ENCODE results near the gene PPP2R1A.
"Not testable (repeated sequence)": the region's sequence is repeated elsewhere in the genome, so short reads cannot be mapped to it uniquely, and the experiment has no call there.

PPP2R1A gene

DNA sequence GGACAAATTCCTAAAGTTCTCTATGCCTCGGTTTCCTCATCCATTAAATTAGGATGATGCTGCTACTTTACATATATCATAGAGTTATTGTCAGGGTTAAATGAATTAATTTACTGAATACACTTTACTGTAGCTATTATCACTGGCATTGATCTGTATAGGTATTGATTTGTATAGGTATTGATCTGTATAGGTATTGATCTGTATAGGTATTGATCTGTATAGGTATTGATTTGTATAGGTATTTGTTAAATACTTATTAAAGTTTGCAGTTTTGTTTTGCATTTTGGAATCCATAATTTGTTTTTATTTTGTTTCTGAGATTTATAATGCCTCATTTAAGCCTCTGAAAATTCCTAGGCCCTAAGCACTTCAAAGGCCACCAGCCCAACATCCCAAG, 2.4 kb upstream of the PPP2R1A start:
- Histone ChIP-seq H3K4me1 (ENCODE audit: control insufficient read depth, insufficient read depth, low read length) (peaks cover 19% of the 10 kb centered on the region), H3K36me3 (ENCODE audit: insufficient read depth, low read length) (peaks cover under 1% of the 10 kb centered on the region)

GRCh38 chr19:52188822-52189734, 774 bp upstream of the PPP2R1A start:
- Histone ChIP-seq H3K4me2 (ENCODE audit: low read length) (peak overlapping the region; percentile 93), H3K9ac (ENCODE audit: low read depth, low read length) (peak overlapping the region; percentile 88), H3K36me3 (ENCODE audit: insufficient read depth, low read length) (peaks cover 11% of the 10 kb centered on the region), H3K9me3 (replicated peaks; ENCODE audit: low read length) (no peaks in the 10 kb centered on the region), H3K4me3 (ENCODE audit: low read length) (peak overlapping the region; percentile 68), H3K4me1 (ENCODE audit: control insufficient read depth, insufficient read depth, low read length) (peaks cover 19% of the 10 kb centered on the region), H3K27me3 (ENCODE audit: control insufficient read depth, insufficient read depth, low read length) (no peaks in the 10 kb centered on the region)

More for the DNA sequence above, 2.4 kb upstream of the PPP2R1A start:
- H3K4me3 ChIP-seq (ENCODE audit: low read length) = no peak overlapping the region
- H3K4me2 ChIP-seq (ENCODE audit: low read length) = no peak overlapping the region
- no peaks in the 10 kb centered on the region for H3K27me3 ChIP-seq (ENCODE audit: control insufficient read depth, insufficient read depth, low read length)
- no peak overlapping the region for H3K9ac ChIP-seq (ENCODE audit: low read depth, low read length)
- H3K9me3 ChIP-seq (replicated peaks; ENCODE audit: low read length) = no peaks in the 10 kb centered on the region

DNA sequence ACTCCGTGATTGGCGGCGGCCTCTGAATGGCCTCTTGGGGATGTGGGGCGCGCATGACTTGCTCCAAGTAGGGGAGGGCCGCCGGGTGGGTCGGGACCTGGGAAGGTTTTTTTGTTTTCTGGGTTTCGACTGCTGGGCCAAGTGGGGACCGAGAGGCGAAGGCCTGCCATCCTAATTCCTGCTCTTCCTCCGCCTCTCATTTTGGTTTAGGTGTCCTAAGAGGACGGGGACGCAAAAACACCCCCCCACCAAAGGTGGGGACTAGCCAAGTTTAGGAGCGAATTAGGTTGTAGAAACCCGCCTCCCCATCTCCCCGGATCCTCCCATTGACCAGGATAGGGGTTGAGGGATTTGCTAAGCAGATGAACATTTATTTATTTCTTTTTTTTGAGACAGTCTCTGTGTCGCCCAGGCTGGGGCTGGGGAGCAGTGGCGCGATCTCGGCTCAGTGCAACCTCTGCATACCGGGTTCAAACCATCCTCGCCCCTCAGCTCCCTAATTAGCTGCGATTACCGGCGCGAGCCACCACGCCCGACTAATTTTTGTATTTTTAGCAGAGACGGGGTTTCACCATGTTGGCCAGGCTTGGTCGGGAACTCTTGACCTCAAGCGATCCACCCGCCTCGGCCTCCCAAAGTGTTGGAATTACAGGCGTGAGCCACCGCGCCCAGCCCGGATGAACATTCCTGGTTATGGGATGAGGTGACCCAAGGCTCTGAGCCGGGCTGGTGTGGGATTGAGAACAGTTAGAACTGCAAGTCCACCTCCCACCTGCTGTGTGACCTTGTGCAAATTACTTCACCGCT, 838 bp downstream of the PPP2R1A start:
- Histone ChIP-seq H3K9ac (ENCODE audit: low read depth, low read length) (peak overlapping the region; percentile 98), H3K27me3 (ENCODE audit: control insufficient read depth, insufficient read depth, low read length) (no peaks in the 10 kb centered on the region), H3K4me2 (ENCODE audit: low read length) (peak overlapping the region; percentile 92), H3K36me3 (ENCODE audit: insufficient read depth, low read length) (peaks cover 25% of the 10 kb centered on the region), H3K4me3 (ENCODE audit: low read length) (peak overlapping the region; percentile 89), H3K9me3 (replicated peaks; ENCODE audit: low read length) (no peaks in the 10 kb centered on the region), H3K4me1 (ENCODE audit: control insufficient read depth, insufficient read depth, low read length) (peaks cover 19% of the 10 kb centered on the region)

- Histone ChIP-seq H3K4me3 (ENCODE audit: low read length) (peak overlapping the region; percentile 89), H3K9me3 (replicated peaks; ENCODE audit: low read length) (no peaks in the 10 kb centered on the region), H3K36me3 (ENCODE audit: insufficient read depth, low read length) (peaks cover 31% of the 10 kb centered on the region), H3K27me3 (ENCODE audit: control insufficient read depth, insufficient read depth, low read length) (no peaks in the 10 kb centered on the region), H3K9ac (ENCODE audit: low read depth, low read length) (peak overlapping the region; percentile 98), H3K4me2 (ENCODE audit: low read length) (peak overlapping the region; percentile 92), H3K4me1 (ENCODE audit: control insufficient read depth, insufficient read depth, low read length) (peaks cover 19% of the 10 kb centered on the region)
Measured at GRCh38 chr19:52191389-52191788, 1.5 kb downstream of the PPP2R1A start.

GRCh38 chr19:52191951-52192350, 2.1 kb downstream of the PPP2R1A start:
- Histone ChIP-seq H3K4me3 (ENCODE audit: low read length) (peak overlapping the region; percentile 89), H3K4me1 (ENCODE audit: control insufficient read depth, insufficient read depth, low read length) (peaks cover 19% of the 10 kb centered on the region), H3K27me3 (ENCODE audit: control insufficient read depth, insufficient read depth, low read length) (no peaks in the 10 kb centered on the region), H3K4me2 (ENCODE audit: low read length) (peak overlapping the region; percentile 92), H3K9me3 (replicated peaks; ENCODE audit: low read length) (no peaks in the 10 kb centered on the region), H3K9ac (ENCODE audit: low read depth, low read length) (peak overlapping the region; percentile 98), H3K36me3 (ENCODE audit: insufficient read depth, low read length) (peaks cover 37% of the 10 kb centered on the region)

DNA sequence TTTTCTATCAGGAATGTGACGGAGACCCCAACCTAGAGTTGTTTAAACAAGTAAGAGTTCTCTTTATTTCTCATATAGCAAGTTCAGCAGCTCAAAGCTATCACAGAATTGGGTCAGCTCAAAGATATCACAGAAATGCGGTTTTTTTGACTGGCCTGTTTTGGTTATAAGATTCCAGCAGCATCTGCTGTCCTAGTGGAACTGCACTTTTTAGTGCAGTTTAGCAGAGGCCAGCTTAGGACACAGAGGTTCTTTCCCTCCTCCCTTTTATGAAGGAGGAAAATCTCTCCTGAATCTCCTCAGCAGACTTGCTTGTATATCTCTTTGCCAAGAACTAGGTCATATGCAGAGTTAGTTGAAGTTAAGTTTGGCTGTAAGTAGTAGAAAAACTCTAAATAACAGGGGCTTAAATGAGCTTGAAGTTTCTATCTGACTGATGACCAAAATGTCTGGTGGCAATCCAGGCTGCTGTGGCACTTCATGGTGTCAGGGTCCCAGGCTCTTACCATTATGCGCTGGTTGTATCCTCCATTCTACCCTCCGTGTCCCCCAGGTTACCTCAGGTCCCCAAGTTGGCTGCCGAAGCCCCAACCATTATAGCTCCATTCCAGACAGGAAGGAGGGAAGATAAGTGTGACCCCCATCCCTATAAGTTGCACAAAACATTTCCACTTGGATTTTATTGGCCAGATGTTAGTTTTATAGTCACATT, 6.6 kb downstream of the PPP2R1A start:
- Histone ChIP-seq H3K9ac (ENCODE audit: low read depth, low read length) (no peak overlapping the region), H3K36me3 (ENCODE audit: insufficient read depth, low read length) (peaks cover 62% of the 10 kb centered on the region), H3K4me2 (ENCODE audit: low read length) (no peak overlapping the region), H3K9me3 (replicated peaks; ENCODE audit: low read length) (no peaks in the 10 kb centered on the region), H3K4me3 (ENCODE audit: low read length) (no peak overlapping the region), H3K4me1 (ENCODE audit: control insufficient read depth, insufficient read depth, low read length) (peaks cover 26% of the 10 kb centered on the region), H3K27me3 (ENCODE audit: control insufficient read depth, insufficient read depth, low read length) (no peaks in the 10 kb centered on the region)

DNA sequence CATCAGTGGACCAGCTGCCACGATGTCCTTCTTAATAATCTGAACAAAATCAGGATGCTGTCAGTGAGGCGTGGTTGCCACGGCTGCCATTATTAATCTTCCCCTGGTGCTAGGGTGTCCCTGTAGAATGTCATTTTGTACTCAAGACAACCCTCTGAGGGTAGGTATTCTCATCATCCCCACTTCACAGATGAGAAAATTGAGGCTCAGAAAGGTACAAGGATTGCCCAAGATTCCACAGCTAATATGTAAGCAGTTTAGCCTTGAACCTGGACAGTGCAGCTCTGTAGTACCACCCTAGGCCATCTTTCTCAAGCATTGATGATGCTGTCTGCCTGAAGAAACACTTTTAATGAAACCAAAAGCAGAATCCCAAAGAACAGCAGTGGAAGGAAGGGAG, 8.1 kb downstream of the PPP2R1A start:
- H3K4me1 ChIP-seq (ENCODE audit: control insufficient read depth, insufficient read depth, low read length) = peaks cover 18% of the 10 kb centered on the region
- H3K36me3 ChIP-seq (ENCODE audit: insufficient read depth, low read length) = peaks cover 72% of the 10 kb centered on the region
- H3K9ac ChIP-seq (ENCODE audit: low read depth, low read length) = no peak overlapping the region
- no peak overlapping the region for H3K4me2 ChIP-seq (ENCODE audit: low read length)
- no peaks in the 10 kb centered on the region for H3K27me3 ChIP-seq (ENCODE audit: control insufficient read depth, insufficient read depth, low read length)
- no peaks in the 10 kb centered on the region for H3K9me3 ChIP-seq (replicated peaks; ENCODE audit: low read length)
- no peak overlapping the region for H3K4me3 ChIP-seq (ENCODE audit: low read length)

GRCh38 chr19:52198678-52199077, 8.8 kb downstream of the PPP2R1A start:
- no peak overlapping the region for H3K4me2 ChIP-seq (ENCODE audit: low read length)
- no peaks in the 10 kb centered on the region for H3K9me3 ChIP-seq (replicated peaks; ENCODE audit: low read length)
- no peaks in the 10 kb centered on the region for H3K27me3 ChIP-seq (ENCODE audit: control insufficient read depth, insufficient read depth, low read length)
- peaks cover 74% of the 10 kb centered on the region for H3K36me3 ChIP-seq (ENCODE audit: insufficient read depth, low read length)
- no peak overlapping the region for H3K9ac ChIP-seq (ENCODE audit: low read depth, low read length)
- H3K4me1 ChIP-seq (ENCODE audit: control insufficient read depth, insufficient read depth, low read length) = peaks cover 18% of the 10 kb centered on the region
- no peak overlapping the region for H3K4me3 ChIP-seq (ENCODE audit: low read length)

GRCh38 chr19:52200044-52200443, 10.2 kb downstream of the PPP2R1A start:
- Histone ChIP-seq H3K36me3 (ENCODE audit: insufficient read depth, low read length) (peaks cover 80% of the 10 kb centered on the region), H3K9ac (ENCODE audit: low read depth, low read length) (peak overlapping the region; percentile 43), H3K27me3 (ENCODE audit: control insufficient read depth, insufficient read depth, low read length) (no peaks in the 10 kb centered on the region), H3K4me1 (ENCODE audit: control insufficient read depth, insufficient read depth, low read length) (peaks cover 18% of the 10 kb centered on the region), H3K4me2 (ENCODE audit: low read length) (peak overlapping the region; percentile 19), H3K4me3 (ENCODE audit: low read length) (peak overlapping the region; percentile 9), H3K9me3 (replicated peaks; ENCODE audit: low read length) (no peaks in the 10 kb centered on the region)

DNA sequence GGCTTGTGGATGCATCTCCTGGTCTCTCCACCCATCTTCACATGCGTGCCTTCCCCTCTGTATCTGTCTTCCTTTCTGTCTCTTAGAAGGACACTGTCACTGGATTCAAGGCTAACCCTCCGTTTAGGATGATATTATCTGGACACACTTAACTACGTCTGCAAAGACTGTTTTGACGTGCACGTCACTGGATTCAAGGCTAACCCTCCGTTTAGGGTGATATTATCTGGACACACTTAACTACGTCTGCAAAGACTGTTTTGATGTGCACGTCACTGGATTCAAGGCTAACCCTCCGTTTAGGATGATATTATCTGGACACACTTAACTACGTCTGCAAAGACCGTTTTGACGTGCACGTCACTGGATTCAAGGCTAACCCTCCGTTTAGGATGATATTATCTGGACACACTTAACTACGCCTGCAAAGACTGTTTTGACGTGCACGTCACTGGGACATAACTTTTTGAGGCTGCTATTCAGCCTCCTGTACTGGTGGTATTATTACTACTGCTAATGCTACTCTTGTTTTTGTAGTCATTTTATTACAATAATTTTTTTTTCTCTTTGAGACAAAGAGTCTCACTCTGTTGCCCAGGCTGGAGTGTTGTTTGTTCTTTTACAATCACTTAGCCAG, 11.0 kb downstream of the PPP2R1A start:
- H3K4me2 ChIP-seq (ENCODE audit: low read length); H3K27me3 ChIP-seq (ENCODE audit: control insufficient read depth, insufficient read depth, low read length); H3K9me3 ChIP-seq (replicated peaks; ENCODE audit: low read length): not testable (repeated sequence)
- Histone ChIP-seq H3K36me3 (ENCODE audit: insufficient read depth, low read length) (peaks cover 80% of the 10 kb centered on the region), H3K4me1 (ENCODE audit: control insufficient read depth, insufficient read depth, low read length) (peaks cover 18% of the 10 kb centered on the region), H3K4me3 (ENCODE audit: low read length) (peak overlapping the region; percentile 9), H3K9ac (ENCODE audit: low read depth, low read length) (peak overlapping the region; percentile 43)

- Histone ChIP-seq H3K4me2 (ENCODE audit: low read length) (no peak overlapping the region), H3K27me3 (ENCODE audit: control insufficient read depth, insufficient read depth, low read length) (no peaks in the 10 kb centered on the region), H3K4me3 (ENCODE audit: low read length) (no peak overlapping the region), H3K9me3 (replicated peaks; ENCODE audit: low read length) (no peaks in the 10 kb centered on the region), H3K9ac (ENCODE audit: low read depth, low read length) (no peak overlapping the region), H3K4me1 (ENCODE audit: control insufficient read depth, insufficient read depth, low read length) (no peaks in the 10 kb centered on the region), H3K36me3 (ENCODE audit: insufficient read depth, low read length) (peaks cover 88% of the 10 kb centered on the region)
Measured at GRCh38 chr19:52206481-52206880, 16.6 kb downstream of the PPP2R1A start.
